Spleen (tissue), 7 donors: Measurements from ENCODE around the gene TCEAL8.

Experiments
- CTCF ChIP-seq, 11 experiments: fragments of 200-600 bp in 7 of 11; fragments of 450-650 bp in 4 of 11; sonication (generic) in 4 of 11; IDR thresholded peaks in 8 of 11; conservative IDR thresholded peaks in 3 of 11; 1 replicate in 7 of 11; 2 replicates in 4 of 11; pipeline versions ENCODE4 v1.4.0 to v1.8.0; 2016 to 2021; ENCODE audit warnings: antibody characterized with exemption in 11 of 11, inconsistent platforms in 4 of 11, mild to moderate bottlenecking in 1 of 11
- POLR2A ChIP-seq, 3 donors: fragments of 450-650 bp; IDR thresholded peaks; one replicate each; pipeline ENCODE4 v1.5.1; 2017; ENCODE audit warnings: antibody characterized with exemption in 3 of 3, mild to moderate bottlenecking in 1 of 3
- donor health status: DM: no; HTN: no; CAD: no; lungs with moderate emphysema.
- donor health status: DM: no; HTN: no; CAD: no.
- donor health status: DM: no; HTN: no; CAD: no.

- TF ChIP-seq POLR2A (IDR thresholded peaks at IDR 0.05) (no peak), CTCF (IDR thresholded peaks at IDR 0.05 in 8 of 11, conservative IDR thresholded peaks at IDR 0.05 in 3 of 11) (no peak)
These were observed 24.7 kb upstream of the TCEAL8 start for GRCh38 chrX:103279624-103280023.
